SJCRH30 (cell line): Measurements from ENCODE around the gene SSBP3. TPM values are rescaled to one million over a fixed set of nuclear protein-coding genes. Genes with fewer than 3 reads are reported as not detected.
"Not testable (repeated sequence)": the region's sequence is repeated elsewhere in the genome, so short reads cannot be mapped to it uniquely, and the experiment has no call there.

Source experiments
- DNase-seq, 2 experiments: peaks; one replicate each; pipeline ENCODE4 v3.0.0-alpha.2; 2015 to 2020
- H3K27ac ChIP-seq: fragments of 250-450 bp; sonication (Bioruptor Pico); 2 replicates; pipeline ENCODE4 v1.5.1; 2020; ENCODE audit warnings: mild to moderate bottlenecking, moderate library complexity
- H3K27me3 ChIP-seq: fragments of 250-450 bp; sonication (Bioruptor Pico); 2 replicates; pipeline ENCODE4 v1.5.1; 2020; ENCODE audit warnings: mild to moderate bottlenecking, moderate library complexity
- H3K36me3 ChIP-seq: fragments of 250-450 bp; sonication (Bioruptor Pico); 2 replicates; pipeline ENCODE4 v1.5.1; 2020; ENCODE audit warnings: mild to moderate bottlenecking, moderate library complexity
- H3K4me1 ChIP-seq: fragments of 250-450 bp; sonication (Bioruptor Pico); 2 replicates; pipeline ENCODE4 v1.5.1; 2020; ENCODE audit warnings: mild to moderate bottlenecking, moderate library complexity
- H3K4me3 ChIP-seq: fragments of 250-450 bp; sonication (Bioruptor Pico); 2 replicates; pipeline ENCODE4 v1.5.1; 2020; ENCODE audit warnings: mild to moderate bottlenecking, moderate library complexity
- H3K9me3 ChIP-seq: fragments of 250-450 bp; sonication (Bioruptor Pico); replicated peaks from 2 replicates; pipeline ENCODE4 v1.5.1; 2020; ENCODE audit warnings: mild to moderate bottlenecking, moderate library complexity
- total RNA-seq: library from RNA; depleted of rRNA; stranded (reverse); fragments of >200 nt; shearing (Covaris generic); gene quantifications from 2 replicates; pipeline ENCODE4 v1.2.3, GENCODE V29; 2014

Gene SSBP3
- total RNA-seq, 1 experiment from 2014 or later: 32.1 TPM

GRCh38 chr1:54392401-54392800 lies 13.8 kb downstream of the SSBP3 start:
- no peak overlapping the region for H3K4me3 ChIP-seq
- H3K4me1 ChIP-seq: peaks cover 15% of the 10 kb centered on the region
- peaks cover 11% of the 10 kb centered on the region for H3K36me3 ChIP-seq
- no peaks in the 10 kb centered on the region for H3K9me3 ChIP-seq
- H3K27me3 ChIP-seq: no peaks in the 10 kb centered on the region
- DNase-seq: no peak
- no peak overlapping the region; the same call in 1 of the 2 replicates for H3K27ac ChIP-seq

DNA sequence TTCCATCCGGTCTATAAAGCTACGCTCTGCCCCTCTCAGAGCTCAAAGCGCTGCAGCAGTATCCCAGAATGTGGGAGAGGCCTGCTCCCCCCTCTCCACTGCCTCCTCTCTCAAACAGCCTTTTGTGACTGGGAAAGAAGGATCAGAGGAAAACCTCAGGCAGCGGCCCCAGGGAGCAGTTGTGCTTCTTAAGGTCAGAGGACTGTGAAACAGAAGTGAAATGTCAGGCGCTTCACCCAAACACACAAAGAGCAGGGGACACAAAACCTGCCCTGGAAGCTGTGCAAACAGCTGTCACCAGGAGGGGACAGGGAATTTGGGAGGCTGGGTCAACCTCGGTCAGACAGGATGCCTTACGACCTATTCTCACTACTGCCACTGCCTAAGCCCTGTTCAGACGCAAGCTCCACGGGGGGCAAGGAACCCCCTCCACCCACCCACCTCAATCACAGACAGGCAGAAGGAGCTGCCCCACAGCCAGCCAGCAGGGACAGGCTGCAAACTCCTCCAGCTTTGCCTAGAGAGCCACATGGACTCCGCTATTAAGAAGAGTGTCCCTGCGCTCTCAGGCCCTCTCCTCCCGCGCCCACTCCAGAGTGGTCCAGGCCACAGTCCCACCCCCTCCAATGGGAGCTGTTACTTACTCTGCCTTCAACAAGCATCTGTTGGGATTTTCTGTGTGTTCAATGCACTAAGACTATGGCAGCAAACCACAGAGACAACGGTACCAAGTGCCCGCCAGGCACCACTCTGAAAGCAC lies 14.6 kb downstream of the SSBP3 start:
- DNase-seq: peak; percentile 83 to 89
- H3K36me3 ChIP-seq: peaks cover 11% of the 10 kb centered on the region

GRCh38 chr1:54390655-54391054 lies 15.5 kb downstream of the SSBP3 start:
- H3K27me3 ChIP-seq: no peaks in the 10 kb centered on the region
- no peak for DNase-seq
- peaks cover 5% of the 10 kb centered on the region; the same call in 1 of the 2 replicates for H3K36me3 ChIP-seq
- no peak overlapping the region for H3K4me3 ChIP-seq
- no peaks in the 10 kb centered on the region for H3K9me3 ChIP-seq
- H3K4me1 ChIP-seq: peaks cover 15% of the 10 kb centered on the region
- no peak overlapping the region; the same call in 1 of the 2 replicates for H3K27ac ChIP-seq

More for the DNA sequence above, 14.6 kb downstream of the SSBP3 start:
- Histone ChIP-seq H3K9me3 (no peaks in the 10 kb centered on the region), H3K4me3 (no peak overlapping the region), H3K27ac (peak overlapping the region; percentile 19; the same call in 1 of the 2 replicates), H3K27me3 (no peaks in the 10 kb centered on the region), H3K4me1 (peaks cover 15% of the 10 kb centered on the region)

DNA sequence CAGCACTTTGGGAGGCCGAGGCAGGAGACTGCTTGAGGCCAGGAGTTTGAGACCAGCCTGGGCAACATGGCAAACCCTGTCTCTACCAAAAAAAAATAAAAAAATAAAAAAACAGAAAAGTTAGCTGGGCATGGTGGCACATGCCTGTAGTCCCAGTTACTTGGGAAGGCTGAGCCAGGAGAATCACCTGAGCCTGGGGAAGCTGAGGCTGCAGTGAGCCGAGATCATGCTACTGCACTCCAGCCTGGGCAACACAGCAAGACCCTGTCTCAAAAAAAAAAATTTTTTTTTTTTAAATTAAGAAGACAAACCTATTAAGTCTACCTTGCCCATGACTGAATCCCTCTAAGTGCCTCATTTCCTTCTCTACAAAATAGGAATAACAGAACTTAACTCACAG lies 16.6 kb downstream of the SSBP3 start:
- not testable (repeated sequence) for H3K36me3 ChIP-seq, H3K4me3 ChIP-seq, H3K9me3 ChIP-seq, DNase-seq, H3K27me3 ChIP-seq, H3K27ac ChIP-seq
- H3K4me1 ChIP-seq: peaks cover 24% of the 10 kb centered on the region

- Histone ChIP-seq H3K36me3 (no peaks in the 10 kb centered on the region), H3K4me3 (no peak overlapping the region), H3K27ac (no peak overlapping the region)
Observed at GRCh38 chr1:54387419-54387818, 18.8 kb downstream of the SSBP3 start.

DNA sequence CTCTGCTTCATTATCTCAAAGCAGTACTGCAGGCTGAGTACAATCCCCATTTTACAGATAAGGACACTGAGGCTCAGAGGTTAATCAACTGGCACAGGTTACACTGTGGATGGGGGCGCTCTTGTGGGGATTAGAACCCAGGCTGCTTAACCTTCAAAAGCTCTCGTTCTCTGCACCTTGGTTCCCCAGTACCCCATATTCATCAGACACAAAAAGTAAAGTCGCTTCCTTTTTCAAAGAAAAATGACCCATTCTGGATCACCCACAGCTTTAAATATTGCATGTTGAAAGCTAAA lies 20.5 kb downstream of the SSBP3 start:
- no peak overlapping the region for H3K4me3 ChIP-seq
- no peaks in the 10 kb centered on the region for H3K27me3 ChIP-seq
- no peaks in the 10 kb centered on the region for H3K9me3 ChIP-seq
- peaks cover 11% of the 10 kb centered on the region for H3K4me1 ChIP-seq
- DNase-seq: no peak
- H3K27ac ChIP-seq: no peak overlapping the region
- H3K36me3 ChIP-seq: no peaks in the 10 kb centered on the region

More at GRCh38 chr1:54387419-54387818, 18.8 kb downstream of the SSBP3 start:
- no peak for DNase-seq
- no peaks in the 10 kb centered on the region for H3K9me3 ChIP-seq
- H3K27me3 ChIP-seq: no peaks in the 10 kb centered on the region
- H3K4me1 ChIP-seq: peaks cover 26% of the 10 kb centered on the region

- Histone ChIP-seq H3K27me3 (no peaks in the 10 kb centered on the region), H3K27ac (peak overlapping the region; percentile 37)
Observed at GRCh38 chr1:54384918-54385726, 21.1 kb downstream of the SSBP3 start.

DNA sequence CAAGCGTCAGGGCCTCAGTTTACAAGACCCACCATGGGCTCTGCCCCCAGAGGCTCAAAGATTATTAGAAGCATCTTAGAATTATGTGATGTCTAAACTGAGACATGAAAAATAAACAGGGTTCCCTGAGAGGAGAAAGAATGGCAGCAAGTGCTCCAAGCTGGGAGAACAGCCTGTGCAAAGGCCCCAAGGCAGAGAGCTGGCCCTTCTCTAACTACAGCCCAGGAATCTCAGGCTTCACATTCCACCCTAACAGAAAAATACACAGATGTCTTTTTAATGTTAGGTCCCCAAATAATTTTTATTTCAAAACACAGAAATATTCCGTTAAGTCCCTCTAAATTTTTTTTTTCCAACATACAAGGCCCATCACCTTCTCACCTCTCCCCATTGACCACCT lies 21.7 kb downstream of the SSBP3 start:
- Histone ChIP-seq H3K27me3 (no peaks in the 10 kb centered on the region), H3K4me3 (no peak overlapping the region), H3K27ac (peak overlapping the region; percentile 37), H3K9me3 (no peaks in the 10 kb centered on the region), H3K4me1 (peaks cover 11% of the 10 kb centered on the region), H3K36me3 (no peaks in the 10 kb centered on the region)
- DNase-seq: no peak

More at GRCh38 chr1:54384918-54385726, 21.1 kb downstream of the SSBP3 start:
- Histone ChIP-seq H3K4me1 (peaks cover 11% of the 10 kb centered on the region), H3K9me3 (no peaks in the 10 kb centered on the region), H3K4me3 (no peak overlapping the region), H3K36me3 (no peaks in the 10 kb centered on the region)
- peak; percentile 67 to 74 for DNase-seq

DNA sequence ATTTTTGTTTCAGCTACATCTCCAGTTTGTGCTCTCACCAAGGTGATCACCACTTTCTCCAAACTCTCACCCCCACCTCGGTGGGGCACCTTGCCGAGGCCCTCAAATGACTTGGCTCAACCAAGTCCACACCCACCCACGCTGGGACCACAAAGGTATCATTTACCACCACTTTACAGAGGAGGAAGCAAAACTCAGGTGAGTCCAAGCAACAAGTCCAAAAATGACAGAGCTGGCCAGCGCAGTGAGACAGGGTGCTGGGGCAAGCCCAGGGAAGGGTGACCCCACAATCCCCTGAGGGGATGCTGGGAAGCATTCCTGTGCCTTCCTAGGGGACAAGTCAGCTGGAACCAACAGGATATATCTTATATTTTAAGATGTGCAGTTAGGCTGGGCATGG lies 24.7 kb downstream of the SSBP3 start:
- no peak overlapping the region for H3K4me3 ChIP-seq
- no peaks in the 10 kb centered on the region for H3K9me3 ChIP-seq
- no peak overlapping the region for H3K27ac ChIP-seq
- H3K36me3 ChIP-seq: no peaks in the 10 kb centered on the region
- no peak for DNase-seq
- H3K4me1 ChIP-seq: peaks cover 11% of the 10 kb centered on the region
- no peaks in the 10 kb centered on the region for H3K27me3 ChIP-seq

- H3K27ac ChIP-seq: no peak overlapping the region
- H3K9me3 ChIP-seq: no peaks in the 10 kb centered on the region
- H3K36me3 ChIP-seq: no peaks in the 10 kb centered on the region
- DNase-seq: no peak
- H3K27me3 ChIP-seq: no peaks in the 10 kb centered on the region
- no peak overlapping the region for H3K4me3 ChIP-seq
- H3K4me1 ChIP-seq: peaks cover 10% of the 10 kb centered on the region
Observed at GRCh38 chr1:54380290-54380882, 25.8 kb downstream of the SSBP3 start.

DNA sequence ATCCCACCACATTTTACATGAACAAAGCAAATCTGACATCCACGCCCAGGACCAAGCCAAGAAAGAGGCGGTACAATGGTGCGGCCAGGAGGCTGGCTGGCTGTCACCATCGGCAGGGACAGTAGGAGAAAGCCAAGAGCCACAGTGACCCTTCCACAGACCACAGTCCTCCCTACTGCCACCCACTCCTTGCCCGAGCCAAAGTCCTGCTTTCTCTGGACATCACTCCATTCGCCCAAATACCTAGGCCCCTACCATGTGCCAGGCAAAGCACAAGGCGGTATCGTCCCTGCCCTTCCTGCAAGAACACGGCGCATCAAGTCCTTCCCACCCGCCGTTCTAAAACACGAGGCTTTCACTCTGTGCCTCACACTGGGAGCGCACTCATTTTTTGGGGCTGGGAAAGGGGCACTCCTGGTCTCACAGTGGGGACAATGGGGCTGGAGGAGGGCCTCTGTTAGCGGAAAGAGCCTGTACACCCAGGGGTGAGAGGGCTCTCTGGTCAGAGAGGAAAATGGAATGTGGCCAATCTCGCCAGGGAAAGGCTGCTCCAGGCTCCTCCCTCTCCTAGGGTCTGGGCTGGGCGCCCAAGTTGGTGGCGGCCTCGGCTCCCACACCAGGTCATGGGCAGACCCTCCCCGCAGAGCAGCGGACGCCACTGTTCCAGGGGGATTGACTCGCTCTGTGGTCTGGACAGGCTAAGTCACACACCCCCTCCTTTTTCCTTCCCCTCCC lies 26.5 kb downstream of the SSBP3 start:
- Histone ChIP-seq H3K9me3 (no peaks in the 10 kb centered on the region), H3K4me3 (no peak overlapping the region), H3K27ac (no peak overlapping the region), H3K27me3 (no peaks in the 10 kb centered on the region), H3K36me3 (no peaks in the 10 kb centered on the region), H3K4me1 (peaks cover 3% of the 10 kb centered on the region)
- DNase-seq: no peak

GRCh38 chr1:54378874-54379554 lies 27.2 kb downstream of the SSBP3 start:
- DNase-seq: no peak
- H3K36me3 ChIP-seq: no peaks in the 10 kb centered on the region
- H3K4me3 ChIP-seq: no peak overlapping the region
- H3K27me3 ChIP-seq: no peaks in the 10 kb centered on the region
- H3K4me1 ChIP-seq: no peaks in the 10 kb centered on the region
- H3K9me3 ChIP-seq: no peaks in the 10 kb centered on the region
- H3K27ac ChIP-seq: no peak overlapping the region

DNA sequence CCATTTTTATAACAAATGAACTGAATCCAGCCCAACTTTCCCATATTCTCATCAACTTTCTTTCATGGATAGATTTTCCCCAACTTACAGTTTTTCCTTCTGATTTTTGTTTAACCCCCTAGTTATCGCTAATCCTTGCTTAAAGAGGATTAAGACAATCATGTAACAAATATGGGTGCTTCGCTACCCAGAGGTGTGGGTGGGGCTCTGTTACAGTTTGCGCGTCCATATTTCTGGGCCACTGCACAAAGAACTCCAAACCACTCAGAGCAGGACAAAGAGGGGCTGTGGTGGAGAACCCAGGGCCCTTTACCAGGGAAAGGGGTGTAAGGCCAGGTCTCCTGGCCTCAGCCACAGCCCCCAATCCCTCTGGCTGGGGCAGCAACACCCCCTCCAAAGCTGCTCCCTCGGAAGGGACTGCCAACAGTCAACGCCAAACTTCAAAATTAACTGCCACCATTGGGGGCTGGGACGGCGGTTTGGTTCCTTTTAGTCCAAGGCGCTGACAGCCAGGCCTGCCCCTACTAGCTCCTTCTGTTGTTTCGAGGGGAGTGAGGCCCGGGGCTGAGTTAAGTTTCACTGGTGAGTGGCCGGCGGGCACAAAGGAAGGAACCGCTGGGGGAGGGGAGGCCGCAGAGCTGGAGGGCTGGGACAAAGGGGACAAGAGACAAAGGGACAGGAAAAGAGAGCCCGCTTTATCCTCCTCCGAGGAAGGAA lies 27.9 kb downstream of the SSBP3 start:
- H3K27me3 ChIP-seq: no peaks in the 10 kb centered on the region
- no peak for DNase-seq
- H3K4me1 ChIP-seq: no peaks in the 10 kb centered on the region
- no peaks in the 10 kb centered on the region for H3K9me3 ChIP-seq
- no peak overlapping the region for H3K4me3 ChIP-seq
- H3K36me3 ChIP-seq: no peaks in the 10 kb centered on the region
- H3K27ac ChIP-seq: no peak overlapping the region
